Gastrocnemius medialis (tissue), 4 donors: Measurements from ENCODE around the gene COMMD9. TPM values are rescaled to one million over a fixed set of nuclear protein-coding genes. Genes with fewer than 3 reads are reported as not detected.

Source experiments
- ATAC-seq, 2 donors: fragments of 150-250 bp; one replicate each; pipeline ENCODE4 v1.9.1; 2016
- DNase-seq, 2 donors: peaks; one replicate each; pipeline ENCODE4 v3.0.0-alpha.2; 2019
- H3K27ac ChIP-seq, 4 donors: fragments of 200-600 bp; sonication (generic); 1 replicate in 1 of 4; 2 replicates in 3 of 4; pipeline ENCODE4 v1.5.1; 2016 to 2018; ENCODE audit warnings: mild to moderate bottlenecking in 2 of 4, moderate library complexity in 1 of 4
- H3K27me3 ChIP-seq, 3 donors: fragments of 200-600 bp; sonication (generic) in 2 of 3; 1 replicate in 1 of 3; 2 replicates in 2 of 3; pipeline versions ENCODE4 v1.5.1 to v1.6.0; 2016 to 2019; ENCODE audit warnings: mild to moderate bottlenecking in 1 of 3, moderate library complexity in 1 of 3
- H3K36me3 ChIP-seq, 2 donors: fragments of 200-600 bp; sonication (generic) in 1 of 2; one replicate each; pipeline ENCODE4 v1.5.1; 2017 to 2018
- H3K4me1 ChIP-seq, 2 donors: fragments of 200-600 bp; sonication (generic) in 1 of 2; one replicate each; pipeline ENCODE4 v1.5.1; 2016 to 2017; ENCODE audit warnings: mild to moderate bottlenecking in 2 of 2
- H3K4me3 ChIP-seq, 4 donors: fragments of 200-600 bp; sonication (generic) in 3 of 4; 1 replicate in 1 of 4; 2 replicates in 3 of 4; pipeline ENCODE4 v1.5.1; 2016 to 2019; ENCODE audit warnings: mild to moderate bottlenecking in 2 of 4
- H3K9me3 ChIP-seq, 3 donors: fragments of 200-600 bp; sonication (generic) in 2 of 3; 1 replicate in 1 of 3; 2 replicates in 2 of 3; pipeline ENCODE4 v1.5.1; 2016 to 2019
- POLR2A ChIP-seq, 2 donors: fragments of 450-650 bp; IDR thresholded peaks; one replicate each; pipeline ENCODE4 v1.6.1; 2017; ENCODE audit warnings: antibody characterized with exemption in 2 of 2, mild to moderate bottlenecking in 2 of 2, moderate library complexity in 2 of 2
- in situ Hi-C, 4 donors: fragments of 200-750 bp; cut with MboI; loops; one replicate each; pipeline versions ENCODE4 v1.15.0 to v1.8.0; 2017; ENCODE audit warnings: low sequenced_read_pairs in 4 of 4
- intact Hi-C: fragments of 100-400 bp; cut with DNase I; formaldehyde crosslinking; loops from one replicate; pipeline ENCODE4 v1.15.1; 2023; ENCODE audit warnings: low total_unique reads
- total RNA-seq, 4 donors: library from RNA; depleted of rRNA; stranded (reverse); fragments of >200 nt; gene quantifications; one replicate each; pipeline versions ENCODE4 v1.1.0 to v1.2.3, GENCODE V29; 2016
- TF ChIP-seq, protein P1 (sequence below), 5 experiments: fragments of 450-650 bp in 3 of 5; fragments of 200-600 bp in 2 of 5; sonication (generic) in 2 of 5; IDR thresholded peaks in 4 of 5; conservative IDR thresholded peaks in 1 of 5; 1 replicate in 4 of 5; 2 replicates in 1 of 5; pipeline ENCODE4 v1.5.1; 2016 to 2019; ENCODE audit warnings: antibody characterized with exemption in 5 of 5, mild to moderate bottlenecking in 3 of 5, moderate library complexity in 3 of 5

Gene COMMD9
- total RNA-seq, 4 donors from 2014 or later = 51.8 to 68.6 (median 57.7) TPM

DNA sequence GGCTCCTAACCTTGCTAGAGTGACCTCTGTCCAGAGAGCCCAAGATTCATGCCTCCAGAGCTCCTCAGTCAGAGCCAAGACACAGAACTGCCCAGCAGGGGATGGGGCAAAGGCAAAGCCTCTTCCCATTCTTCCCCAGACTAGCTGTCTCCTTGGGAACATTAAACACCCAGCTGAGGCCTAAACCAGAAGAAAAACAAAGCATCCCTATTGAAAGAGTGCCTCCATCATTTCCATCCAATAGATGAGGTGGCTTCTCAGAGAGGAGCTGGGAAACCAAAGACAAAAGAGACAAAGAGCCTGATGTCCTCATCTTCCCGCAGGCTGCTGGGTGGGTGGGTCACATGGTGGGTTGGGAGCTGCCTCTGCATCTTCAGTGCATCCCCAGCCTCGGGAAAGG is 37.4 kb downstream of the COMMD9 start:
- H3K4me1 ChIP-seq = no peaks in the 10 kb centered on the region
- no peaks in the 10 kb centered on the region for H3K9me3 ChIP-seq
- no peak overlapping the region for H3K27ac ChIP-seq
- in situ Hi-C loops = loop anchor here (25.0 kb wide), 3 partner anchors 215 to 440 kb away; no protein-coding TSS in a partner anchor
- no peak for TF ChIP-seq POLR2A (IDR thresholded peaks at IDR 0.05)
- TF ChIP-seq, protein P1, sequence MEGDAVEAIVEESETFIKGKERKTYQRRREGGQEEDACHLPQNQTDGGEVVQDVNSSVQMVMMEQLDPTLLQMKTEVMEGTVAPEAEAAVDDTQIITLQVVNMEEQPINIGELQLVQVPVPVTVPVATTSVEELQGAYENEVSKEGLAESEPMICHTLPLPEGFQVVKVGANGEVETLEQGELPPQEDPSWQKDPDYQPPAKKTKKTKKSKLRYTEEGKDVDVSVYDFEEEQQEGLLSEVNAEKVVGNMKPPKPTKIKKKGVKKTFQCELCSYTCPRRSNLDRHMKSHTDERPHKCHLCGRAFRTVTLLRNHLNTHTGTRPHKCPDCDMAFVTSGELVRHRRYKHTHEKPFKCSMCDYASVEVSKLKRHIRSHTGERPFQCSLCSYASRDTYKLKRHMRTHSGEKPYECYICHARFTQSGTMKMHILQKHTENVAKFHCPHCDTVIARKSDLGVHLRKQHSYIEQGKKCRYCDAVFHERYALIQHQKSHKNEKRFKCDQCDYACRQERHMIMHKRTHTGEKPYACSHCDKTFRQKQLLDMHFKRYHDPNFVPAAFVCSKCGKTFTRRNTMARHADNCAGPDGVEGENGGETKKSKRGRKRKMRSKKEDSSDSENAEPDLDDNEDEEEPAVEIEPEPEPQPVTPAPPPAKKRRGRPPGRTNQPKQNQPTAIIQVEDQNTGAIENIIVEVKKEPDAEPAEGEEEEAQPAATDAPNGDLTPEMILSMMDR (IDR thresholded peaks at IDR 0.05 in 4 of 5, conservative IDR thresholded peaks at IDR 0.05 in 1 of 5) = no peak
- no peaks in the 10 kb centered on the region for H3K36me3 ChIP-seq
- intact Hi-C loops = no loop called here
- H3K4me3 ChIP-seq = no peak overlapping the region
- DNase-seq (no peak), ATAC-seq (no peak)
- H3K27me3 ChIP-seq = no peaks in the 10 kb centered on the region

DNA sequence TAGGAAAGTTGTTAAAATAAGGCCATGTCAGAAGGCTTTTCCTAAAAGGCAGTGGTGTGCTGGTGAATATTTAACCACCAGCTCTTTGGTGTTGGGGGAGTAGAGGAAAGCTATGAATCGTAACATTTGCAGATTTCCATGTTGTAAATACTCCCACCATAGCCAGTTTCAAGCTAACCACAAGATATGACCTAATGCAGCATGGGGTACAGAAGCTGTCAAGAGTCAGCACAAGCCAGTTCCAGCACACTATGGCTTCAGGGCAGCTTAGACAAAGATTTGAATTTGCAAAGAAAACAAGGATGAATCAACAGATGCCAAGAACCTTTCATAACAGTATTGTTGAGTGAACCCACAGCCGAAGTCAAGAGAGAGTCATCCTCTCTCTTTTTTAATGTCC is 40.0 kb downstream of the COMMD9 start:
- ATAC-seq = no peak
- Histone ChIP-seq H3K36me3 (no peaks in the 10 kb centered on the region), H3K9me3 (no peaks in the 10 kb centered on the region), H3K4me1 (no peaks in the 10 kb centered on the region), H3K4me3 (no peak overlapping the region), H3K27me3 (no peaks in the 10 kb centered on the region), H3K27ac (no peak overlapping the region)
- in situ Hi-C loops = no loop called here
- intact Hi-C loops = no loop called here
- no peak for DNase-seq
- TF ChIP-seq POLR2A (IDR thresholded peaks at IDR 0.05) = no peak
- TF ChIP-seq, protein P1 (IDR thresholded peaks at IDR 0.05 in 4 of 5, conservative IDR thresholded peaks at IDR 0.05 in 1 of 5) = no peak

DNA sequence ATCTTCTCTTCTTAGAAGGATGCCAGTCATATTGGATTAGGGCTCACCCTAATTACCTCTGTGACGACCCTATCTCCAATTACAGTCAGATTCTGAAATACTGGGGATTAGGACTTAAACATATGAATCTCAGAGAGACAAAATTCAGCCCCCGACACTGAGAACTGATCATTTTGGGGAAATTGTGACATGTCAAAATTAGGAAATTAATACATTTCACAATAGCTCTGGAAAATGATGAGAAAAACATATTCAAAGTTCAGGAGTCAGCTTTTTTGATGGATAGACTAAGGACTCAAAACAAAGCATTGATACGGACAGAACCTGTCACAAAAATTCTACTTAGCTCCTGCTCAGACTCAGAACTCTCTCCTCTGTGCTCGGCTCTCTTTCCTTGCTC is 40.8 kb downstream of the COMMD9 start:
- no peaks in the 10 kb centered on the region for H3K36me3 ChIP-seq
- no peaks in the 10 kb centered on the region for H3K27me3 ChIP-seq
- intact Hi-C loops = no loop called here
- no peak overlapping the region for H3K4me3 ChIP-seq
- H3K9me3 ChIP-seq = no peaks in the 10 kb centered on the region
- DNase-seq = no peak
- no peaks in the 10 kb centered on the region for H3K4me1 ChIP-seq
- no peak overlapping the region for H3K27ac ChIP-seq
- in situ Hi-C loops = no loop called here
- no peak for ATAC-seq
- TF ChIP-seq, protein P1 (IDR thresholded peaks at IDR 0.05 in 4 of 5, conservative IDR thresholded peaks at IDR 0.05 in 1 of 5) = no peak
- TF ChIP-seq POLR2A (IDR thresholded peaks at IDR 0.05) = no peak

DNA sequence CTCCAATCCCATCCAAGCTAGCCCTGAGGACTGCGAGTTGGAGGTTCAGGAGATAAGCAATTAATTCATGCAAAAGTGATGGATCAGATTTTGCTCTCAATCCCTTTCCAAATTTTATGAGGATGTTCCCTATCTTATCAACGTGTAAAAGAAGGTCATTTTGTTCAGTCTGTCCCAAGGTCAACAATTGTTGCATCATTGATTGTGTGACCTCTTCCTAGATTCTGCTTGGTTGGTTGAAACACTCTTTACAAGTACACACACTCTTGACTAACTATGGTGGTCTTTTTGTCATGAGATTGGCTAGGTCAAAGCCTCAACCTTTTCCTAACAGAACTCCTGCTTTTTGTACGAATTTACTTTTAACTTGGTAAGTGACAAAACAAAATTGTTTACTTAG is 41.7 kb downstream of the COMMD9 start:
- Histone ChIP-seq H3K36me3 (no peaks in the 10 kb centered on the region), H3K4me1 (no peaks in the 10 kb centered on the region), H3K4me3 (no peak overlapping the region), H3K9me3 (no peaks in the 10 kb centered on the region), H3K27ac (no peak overlapping the region), H3K27me3 (no peaks in the 10 kb centered on the region)
- ATAC-seq = no peak
- DNase-seq = no peak
- in situ Hi-C loops = no loop called here
- intact Hi-C loops = no loop called here
- TF ChIP-seq, protein P1 (IDR thresholded peaks at IDR 0.05 in 4 of 5, conservative IDR thresholded peaks at IDR 0.05 in 1 of 5) = no peak
- TF ChIP-seq POLR2A (IDR thresholded peaks at IDR 0.05) = no peak

DNA sequence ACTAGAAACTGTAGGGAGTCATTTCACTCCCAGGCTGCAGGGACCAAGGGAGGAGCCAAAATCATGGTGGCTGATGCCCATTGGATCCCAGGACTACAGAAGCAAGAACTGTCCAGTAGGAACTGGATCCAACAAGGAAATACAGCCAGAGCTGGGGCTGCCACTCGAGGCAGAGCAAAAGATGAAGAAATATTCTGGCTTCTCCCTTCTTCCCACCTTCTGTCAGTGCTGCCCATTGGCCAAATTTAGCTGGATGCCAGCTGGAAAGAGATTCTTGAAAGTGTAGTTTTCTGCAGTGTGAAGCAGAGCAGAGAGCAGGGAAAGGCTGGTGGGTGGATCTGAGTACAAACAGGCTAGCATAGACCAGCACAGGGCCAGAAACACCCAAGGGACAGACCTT is 45.6 kb downstream of the COMMD9 start:
- H3K36me3 ChIP-seq = no peaks in the 10 kb centered on the region
- intact Hi-C loops = no loop called here
- TF ChIP-seq POLR2A (IDR thresholded peaks at IDR 0.05) = no peak
- TF ChIP-seq, protein P1 (IDR thresholded peaks at IDR 0.05 in 4 of 5, conservative IDR thresholded peaks at IDR 0.05 in 1 of 5) = no peak
- H3K27me3 ChIP-seq = no peaks in the 10 kb centered on the region
- H3K4me3 ChIP-seq = no peak overlapping the region
- H3K4me1 ChIP-seq = no peaks in the 10 kb centered on the region
- no peaks in the 10 kb centered on the region for H3K9me3 ChIP-seq
- in situ Hi-C loops = no loop called here
- DNase-seq (no peak), ATAC-seq (no peak)
- H3K27ac ChIP-seq = no peak overlapping the region
